Activated CD4-positive, alpha-beta T cell treated with anti-CD3 and anti-CD28 coated beads, Interleukin-10, Interleukin-2, amounts not matched to agents 100 ng/mL and 50 ng/mL, durations not matched to agents 16 hours and 8 hours (primary cell): ENCODE data around the gene RMND1.
A peak's percentile ranks its signal among the peaks of the same experiment; 100 is the strongest.
"Not testable (repeated sequence)": the region's sequence is repeated elsewhere in the genome, so short reads cannot be mapped to it uniquely, and the experiment has no call there.

Experiments
- DNase-seq: peaks from one replicate; pipeline ENCODE4 v3.0.0-alpha.2; 2020

RMND1 gene

DNA sequence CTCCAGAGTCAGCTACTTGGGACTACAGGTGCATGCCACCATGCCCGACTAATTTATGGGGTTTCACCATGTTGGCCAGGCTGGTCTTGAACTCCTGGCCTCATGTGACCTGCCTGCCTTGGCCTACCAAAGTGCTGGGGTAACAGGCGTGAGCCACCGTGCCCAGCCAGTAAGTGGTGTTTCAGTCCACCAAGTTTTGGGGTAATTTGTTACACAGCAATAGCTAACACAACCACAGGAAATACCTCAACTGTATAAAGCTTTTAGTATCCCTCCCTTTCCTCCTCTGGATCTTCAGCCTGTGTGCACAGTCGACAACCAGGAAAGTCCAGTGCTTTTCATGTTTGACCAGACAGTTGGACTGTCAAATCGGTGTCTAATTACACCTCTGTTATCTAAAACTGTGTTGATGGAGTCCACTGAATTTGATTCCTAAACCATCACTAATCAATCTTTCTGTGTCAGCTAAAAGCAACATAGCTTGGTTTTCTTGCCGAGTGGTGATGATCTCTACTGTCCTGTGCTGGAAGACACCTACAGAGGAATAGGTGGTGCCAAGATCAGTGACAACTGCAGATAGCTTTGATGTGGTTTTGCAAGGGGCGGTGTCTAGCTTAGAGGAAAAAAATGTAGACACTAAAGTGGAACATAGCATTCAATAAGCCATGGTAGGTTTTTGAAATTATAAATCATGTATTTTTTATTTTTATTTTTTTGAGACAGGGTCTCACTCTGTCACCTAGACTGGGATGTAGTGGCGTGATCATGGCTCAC is 38.4 kb downstream of the RMND1 start:
- peak; percentile 31 for DNase-seq

DNA sequence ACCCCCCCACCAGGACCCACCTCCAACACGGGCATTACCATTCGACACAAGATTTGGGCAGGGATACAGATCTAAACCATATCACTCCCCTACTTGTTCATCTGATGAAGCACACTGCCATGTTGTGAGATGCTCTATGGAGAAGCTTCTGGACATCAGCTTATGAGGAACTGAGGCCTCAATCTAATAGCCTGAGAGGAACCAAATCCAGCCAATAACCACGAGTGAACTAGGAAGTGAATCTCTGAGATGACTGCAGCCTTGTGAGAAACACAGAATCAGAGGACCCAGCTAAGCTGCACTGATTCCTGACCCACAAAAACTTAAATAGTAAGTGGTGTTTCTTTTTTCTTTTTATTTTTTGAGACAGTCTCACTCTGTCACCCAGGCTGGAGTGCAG is 39.0 kb downstream of the RMND1 start:
- DNase-seq = no peak

DNA sequence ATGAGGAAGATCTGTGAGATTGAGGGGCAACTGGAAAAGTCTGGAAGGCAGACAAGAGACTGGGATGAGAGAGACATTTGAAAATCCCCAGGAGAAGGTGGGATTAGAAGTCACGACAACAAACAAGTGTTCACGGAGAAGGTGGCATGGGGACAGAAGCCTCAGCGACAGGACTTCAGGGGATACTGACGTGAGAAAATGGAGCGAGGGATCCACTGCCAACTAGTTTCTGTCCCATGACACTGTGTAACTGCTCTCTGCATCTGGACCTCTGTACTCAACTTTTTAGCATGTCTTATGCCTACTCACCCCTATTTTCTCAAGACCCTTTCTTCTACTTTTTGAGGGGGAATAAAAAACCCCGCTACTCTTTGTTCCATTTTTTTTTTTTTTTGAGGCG is 42.2 kb downstream of the RMND1 start:
- DNase-seq = no peak

DNA sequence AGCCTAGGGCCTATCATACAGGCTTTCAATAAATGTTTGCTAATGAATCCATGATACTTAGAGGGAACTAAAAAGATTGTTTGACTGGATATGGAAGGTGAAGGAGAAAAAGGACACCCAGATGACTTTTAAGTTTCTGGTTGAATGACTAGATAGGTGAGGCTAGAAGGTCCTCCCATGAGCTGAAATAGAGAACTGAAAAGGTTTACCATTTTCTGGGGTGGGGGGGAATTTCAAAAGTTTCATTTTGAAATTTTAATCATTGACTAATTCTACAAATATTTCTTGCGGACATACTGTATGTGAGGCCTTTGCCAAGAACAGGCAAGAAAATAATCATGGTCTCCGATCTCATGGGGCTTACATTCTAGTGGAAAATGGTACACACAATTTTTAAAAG is 42.7 kb downstream of the RMND1 start:
- DNase-seq = no peak

DNA sequence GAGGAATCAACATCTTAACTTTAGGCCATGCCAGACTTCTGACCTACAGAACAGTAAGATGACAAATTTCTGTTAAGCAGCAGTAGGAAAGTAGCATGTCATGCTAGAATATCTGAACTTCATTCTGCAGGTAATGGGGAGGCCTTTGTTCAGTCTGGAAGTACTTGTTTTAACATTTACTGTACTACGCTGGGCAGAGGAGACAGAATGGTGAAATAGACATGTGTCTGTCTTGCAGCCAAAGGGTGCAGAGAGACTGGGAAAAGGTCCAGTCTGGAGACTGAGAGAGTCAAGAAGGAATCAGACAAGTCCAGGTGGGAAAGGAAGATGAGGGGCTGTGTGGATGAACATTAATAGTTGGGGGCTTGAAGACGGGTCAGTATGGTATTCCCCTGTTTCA is 43.1 kb downstream of the RMND1 start:
- no peak for DNase-seq

DNA sequence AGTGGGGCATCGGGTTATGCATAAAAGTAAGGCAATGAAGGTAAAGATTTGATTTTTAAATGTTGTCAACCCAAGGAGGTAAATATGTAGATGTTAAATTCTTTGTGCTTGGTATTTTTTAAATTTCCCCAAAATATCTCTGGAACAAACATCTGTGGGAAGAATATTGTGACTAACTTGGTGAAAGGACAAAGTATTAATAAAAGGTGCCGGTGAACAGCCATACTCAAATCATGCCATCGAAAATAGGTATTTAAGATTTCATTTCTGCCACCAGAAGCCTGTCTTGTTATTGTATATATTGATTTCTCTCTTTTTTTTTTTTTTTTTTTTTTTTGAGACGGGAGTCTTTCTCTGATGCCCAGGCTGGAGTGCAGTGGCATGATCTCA is 48.0 kb downstream of the RMND1 start:
- no peak for DNase-seq

DNA sequence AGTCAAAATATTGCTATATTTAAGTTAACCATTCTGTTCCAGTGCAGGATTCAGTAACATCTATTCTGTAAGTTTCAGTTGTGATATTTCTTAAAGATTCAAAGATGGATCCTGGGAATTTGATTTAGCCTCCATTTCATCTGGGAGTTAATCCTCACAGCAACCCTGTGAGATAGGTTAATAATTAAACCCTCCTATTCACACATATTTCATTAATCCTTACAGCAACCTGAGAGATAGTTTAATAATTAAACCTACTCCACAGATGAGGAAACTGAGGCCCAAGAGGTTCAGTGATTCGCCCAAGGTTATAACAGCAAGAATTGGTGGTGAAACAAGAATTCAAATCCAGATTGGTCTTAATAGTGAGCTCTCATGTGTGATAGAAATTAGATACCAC is 49.7 kb downstream of the RMND1 start:
- DNase-seq = no peak

DNA sequence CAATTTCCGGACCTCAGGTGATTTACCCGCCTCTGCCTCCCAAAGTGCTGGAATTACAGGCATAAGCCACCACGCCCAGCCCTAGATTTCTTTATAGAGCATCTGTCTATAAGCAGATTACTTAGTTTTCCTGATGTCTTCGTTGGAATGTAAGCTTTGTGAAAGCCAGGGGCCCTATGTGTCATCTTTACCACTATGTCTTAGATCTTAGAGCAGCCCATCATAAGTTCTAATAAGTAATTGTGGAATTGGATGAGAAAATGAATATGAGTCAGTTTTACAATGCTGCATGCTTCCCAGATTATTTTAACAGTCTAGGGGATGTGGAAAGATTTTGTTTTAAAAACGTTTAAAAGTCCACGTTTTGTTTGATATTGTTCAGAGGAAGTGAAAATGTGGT is 51.5 kb downstream of the RMND1 start:
- DNase-seq = no peak

DNA sequence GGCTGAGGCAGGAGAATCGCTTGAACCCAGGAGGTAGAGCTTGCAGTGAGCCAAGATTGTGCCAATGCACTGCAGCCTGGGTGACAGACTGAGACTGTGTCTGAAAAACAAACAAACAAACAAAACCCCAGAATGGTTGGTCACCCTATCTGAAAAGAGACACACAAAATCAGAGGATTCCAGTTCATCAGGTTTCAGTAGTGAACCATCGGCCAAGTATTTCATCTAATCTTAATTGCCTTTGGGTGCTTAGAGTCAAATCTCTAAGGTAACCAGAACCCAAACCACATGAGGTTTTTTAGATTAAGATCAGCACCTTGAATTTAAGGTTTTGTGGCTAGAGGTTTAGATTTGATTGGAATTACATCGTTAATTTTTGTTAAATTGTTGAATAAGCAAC is 52.2 kb downstream of the RMND1 start:
- DNase-seq = peak; percentile 30

DNA sequence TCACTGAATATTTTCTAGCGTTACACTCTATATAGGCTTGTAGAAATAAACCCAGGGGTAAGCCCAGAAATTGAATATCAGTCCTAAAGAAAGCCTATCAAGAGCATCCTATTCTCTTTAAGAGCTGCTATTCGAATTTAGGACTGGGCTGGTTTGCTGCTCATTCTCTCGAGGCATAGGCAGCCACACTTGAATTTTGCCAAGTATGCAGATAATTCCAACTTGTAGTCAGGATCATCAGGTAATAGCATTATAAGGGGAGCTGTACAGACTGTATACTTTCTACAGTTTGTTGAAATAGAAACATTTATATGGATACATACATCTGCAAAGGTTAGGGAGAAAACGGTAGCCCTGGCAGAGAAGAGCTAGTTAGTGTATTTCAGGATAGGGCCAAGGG is 58.5 kb downstream of the RMND1 start:
- no peak for DNase-seq

DNA sequence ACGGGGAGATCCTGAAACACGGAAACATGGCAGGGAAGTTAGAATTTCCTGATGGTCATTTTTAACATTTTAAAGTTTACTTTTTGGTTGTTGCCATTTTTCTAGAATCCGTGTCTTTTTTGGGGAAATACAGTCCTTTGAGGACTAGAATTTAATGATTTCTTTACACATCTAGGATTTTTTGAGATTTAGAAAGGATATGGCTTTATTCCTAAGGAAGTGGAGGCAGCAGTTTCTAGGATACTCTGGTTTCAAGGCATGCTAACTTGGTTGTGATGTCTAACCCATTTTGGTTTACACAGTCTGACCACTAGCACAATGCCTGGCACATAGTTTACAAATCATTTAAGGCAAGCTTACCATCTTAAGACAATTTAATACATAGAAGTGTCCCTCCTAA is 59.5 kb downstream of the RMND1 start:
- DNase-seq = no peak

DNA sequence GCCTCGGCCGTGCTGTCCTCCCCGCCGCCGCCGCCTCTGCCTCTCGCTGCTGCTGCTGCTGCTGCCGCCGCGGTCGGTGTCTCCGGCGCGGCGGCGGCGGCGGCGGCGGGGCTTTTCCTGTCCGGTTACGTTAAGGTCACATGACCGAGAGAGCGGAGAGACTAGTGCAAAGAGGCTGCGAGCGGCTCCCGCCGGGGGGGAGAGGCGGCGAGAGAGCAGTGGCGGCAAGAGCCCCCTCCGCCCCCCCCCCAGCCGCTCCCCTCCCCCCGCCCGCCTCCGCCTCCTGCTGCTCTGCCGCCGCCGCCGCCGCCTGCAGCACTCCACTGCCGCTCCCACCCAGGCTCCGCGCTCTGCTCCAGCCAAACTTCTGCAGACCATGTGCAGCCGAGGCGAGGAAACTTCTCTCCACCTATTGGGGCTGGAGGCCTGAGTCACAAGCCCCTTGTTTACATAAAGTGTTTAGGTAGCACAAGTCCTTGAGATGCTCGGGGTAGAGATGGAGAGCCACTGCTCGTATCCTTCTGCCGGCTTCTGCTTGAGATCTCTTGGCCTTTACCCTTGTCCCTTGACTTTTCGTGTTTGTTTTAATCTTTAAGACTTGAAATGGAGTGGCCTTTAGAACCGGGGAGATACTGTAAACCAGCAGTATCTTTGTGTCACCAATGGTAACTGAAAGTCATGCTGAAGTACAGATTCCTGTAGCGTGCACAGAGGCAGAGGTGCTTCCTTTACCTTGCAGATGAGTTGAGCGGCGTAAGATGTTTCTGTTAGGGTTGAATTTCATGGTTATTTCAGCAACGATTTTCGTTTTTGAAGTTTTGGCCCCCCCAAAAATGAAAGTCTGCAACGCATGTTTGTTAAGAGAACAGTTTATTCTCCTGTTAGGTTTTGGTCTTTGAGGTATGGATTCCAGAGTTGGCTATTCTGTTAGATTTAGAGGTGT is 60.2 kb downstream of the RMND1 start, which contains the start of gene ZBTB2:
TSS of gene ZBTB2 (minus strand) at position 89 of the 943 bp plus-strand sequence. CDS start 17,922 bp downstream, outside the sequence.
- peak; percentile 75 for DNase-seq

DNA sequence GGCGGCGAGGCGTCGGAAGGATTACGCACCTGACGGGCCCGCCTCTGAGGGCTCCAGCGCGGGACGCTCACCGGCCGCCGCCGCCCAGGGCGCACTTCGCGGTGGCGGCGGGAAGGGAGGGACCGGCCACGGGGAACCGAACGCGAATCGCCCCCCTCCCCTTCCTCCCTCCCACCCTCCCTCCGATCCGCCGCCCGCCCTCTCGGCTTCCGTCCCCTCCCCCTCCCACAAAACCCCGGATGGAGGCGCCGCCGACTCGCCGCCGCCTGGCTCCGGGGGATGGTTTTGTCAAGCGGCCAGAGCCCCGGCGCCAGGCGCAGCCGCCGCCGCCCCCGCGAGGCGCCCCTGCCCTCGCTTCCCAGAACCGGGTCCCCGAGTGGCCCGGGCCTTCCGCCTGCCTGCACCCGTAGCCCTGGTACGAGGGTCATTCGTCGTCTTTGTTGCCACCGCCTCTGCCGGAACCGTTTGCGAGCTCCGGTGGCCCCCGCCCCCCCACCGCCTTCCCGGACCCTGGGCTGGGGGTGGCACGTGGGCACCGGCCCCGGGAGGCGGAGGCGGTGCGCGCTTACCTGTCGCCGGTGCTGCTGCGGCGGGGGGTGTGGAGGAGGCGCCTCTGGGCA is 61.0 kb downstream of the RMND1 start:
- peak; percentile 81 for DNase-seq

DNA sequence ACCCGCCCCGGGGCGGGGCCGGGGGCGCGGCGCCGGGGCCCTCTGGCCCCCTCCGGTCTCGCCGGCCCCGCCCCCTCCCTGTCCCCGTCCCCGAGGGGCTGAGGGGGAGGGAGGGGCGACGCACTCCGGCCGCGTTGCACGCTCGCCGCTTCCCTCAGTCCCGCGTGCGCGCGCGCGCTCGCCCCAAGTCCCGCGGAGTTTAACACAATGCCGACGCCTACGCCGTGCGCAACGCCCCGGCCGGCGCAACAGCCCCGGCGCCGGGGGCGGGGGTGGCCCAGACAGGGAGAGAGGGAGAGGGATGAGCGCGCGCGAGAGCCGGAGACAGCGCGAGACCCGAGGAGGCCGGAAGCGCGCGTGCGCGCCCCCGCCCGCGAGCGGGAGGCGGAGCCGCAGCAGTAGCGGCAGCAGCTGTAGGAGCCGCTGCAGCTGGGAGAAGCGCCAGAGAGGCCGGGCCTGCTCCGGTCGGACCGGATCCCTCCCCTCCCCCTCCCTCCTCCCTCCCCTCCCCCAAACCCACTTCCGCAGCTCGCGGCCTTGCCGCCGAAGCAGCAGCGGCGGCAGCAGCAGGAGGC is 61.6 kb downstream of the RMND1 start:
- DNase-seq = peak; percentile 99

DNA sequence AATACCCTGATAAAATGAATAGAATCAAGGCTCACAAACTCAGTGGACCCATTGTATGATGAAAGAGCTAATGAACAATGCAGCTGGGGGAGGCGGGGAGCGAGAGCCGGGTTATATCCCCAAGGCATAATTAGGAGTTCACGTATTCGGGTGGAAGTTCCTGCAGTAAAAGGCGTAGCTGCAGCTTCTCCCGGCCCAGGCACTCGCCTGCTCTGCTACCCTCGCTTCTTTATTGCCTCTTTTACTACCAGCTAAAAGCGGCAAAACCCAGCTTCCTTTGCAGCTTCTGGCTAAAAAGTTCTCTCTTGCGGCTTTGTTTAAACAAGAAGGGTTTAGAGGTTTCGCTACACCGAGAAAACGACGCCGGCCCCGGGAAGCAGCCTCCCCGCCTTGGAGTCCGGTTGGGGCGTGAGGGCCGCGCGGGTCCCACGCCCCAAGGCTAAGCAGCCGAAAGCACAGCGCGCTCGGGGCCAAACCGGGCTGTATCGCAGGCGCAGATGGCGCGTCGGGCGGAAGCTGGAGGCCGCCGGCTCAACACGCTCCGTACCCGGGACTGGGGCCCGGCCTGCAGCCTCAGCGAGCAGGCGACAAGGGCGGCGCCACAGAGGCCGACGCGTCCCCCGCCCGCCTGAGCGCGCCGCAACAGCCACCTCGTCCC is 62.2 kb downstream of the RMND1 start:
- DNase-seq = peak; percentile 51

DNA sequence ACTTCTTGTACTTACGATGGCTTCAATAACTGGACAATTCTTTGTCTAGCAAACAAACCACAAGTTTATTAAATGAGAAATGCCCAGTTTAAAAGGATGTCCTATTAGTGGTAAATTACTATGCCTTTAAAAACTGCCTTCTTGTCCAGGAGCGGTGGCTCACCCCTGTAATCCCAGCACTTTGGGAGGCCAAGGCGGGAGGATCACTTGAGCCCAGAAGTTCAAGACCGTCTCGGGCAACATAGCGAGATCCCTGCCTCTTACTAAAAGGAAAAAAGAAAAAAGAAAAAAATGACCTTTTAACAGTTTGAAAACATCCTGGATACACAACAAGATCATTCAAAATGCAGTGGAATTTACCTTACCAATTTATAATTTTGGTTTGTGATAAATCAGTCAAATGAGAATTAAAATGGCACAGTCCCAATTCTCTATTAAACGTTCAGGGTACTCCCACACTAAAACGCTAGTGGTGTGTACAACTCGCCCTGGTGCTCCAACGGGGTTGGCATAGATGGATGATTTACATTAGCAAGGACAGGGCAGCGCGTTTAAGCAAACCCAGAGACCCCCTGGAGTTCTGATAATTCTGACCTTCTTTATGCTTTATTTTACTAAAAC is 62.8 kb downstream of the RMND1 start:
- no peak for DNase-seq

DNA sequence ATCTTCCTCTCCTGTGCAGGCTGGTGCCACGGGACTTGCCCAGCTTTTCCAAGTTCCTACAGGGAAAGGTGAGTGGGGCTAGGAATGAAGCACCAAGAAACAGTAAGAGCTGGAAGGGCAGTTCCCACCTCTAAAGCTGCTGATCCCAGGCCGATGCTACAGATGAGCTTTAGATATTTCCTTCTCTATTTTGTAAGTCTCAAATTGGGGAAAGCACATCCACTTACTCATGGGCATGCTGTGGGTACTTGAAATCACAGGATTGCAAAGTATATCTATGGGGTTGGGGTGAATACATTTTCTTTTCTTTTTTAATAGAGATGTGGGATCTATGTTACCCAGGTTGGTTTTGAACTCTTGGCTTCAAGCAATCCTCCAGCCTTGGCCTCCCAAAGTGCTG is 63.7 kb downstream of the RMND1 start:
- no peak for DNase-seq

DNA sequence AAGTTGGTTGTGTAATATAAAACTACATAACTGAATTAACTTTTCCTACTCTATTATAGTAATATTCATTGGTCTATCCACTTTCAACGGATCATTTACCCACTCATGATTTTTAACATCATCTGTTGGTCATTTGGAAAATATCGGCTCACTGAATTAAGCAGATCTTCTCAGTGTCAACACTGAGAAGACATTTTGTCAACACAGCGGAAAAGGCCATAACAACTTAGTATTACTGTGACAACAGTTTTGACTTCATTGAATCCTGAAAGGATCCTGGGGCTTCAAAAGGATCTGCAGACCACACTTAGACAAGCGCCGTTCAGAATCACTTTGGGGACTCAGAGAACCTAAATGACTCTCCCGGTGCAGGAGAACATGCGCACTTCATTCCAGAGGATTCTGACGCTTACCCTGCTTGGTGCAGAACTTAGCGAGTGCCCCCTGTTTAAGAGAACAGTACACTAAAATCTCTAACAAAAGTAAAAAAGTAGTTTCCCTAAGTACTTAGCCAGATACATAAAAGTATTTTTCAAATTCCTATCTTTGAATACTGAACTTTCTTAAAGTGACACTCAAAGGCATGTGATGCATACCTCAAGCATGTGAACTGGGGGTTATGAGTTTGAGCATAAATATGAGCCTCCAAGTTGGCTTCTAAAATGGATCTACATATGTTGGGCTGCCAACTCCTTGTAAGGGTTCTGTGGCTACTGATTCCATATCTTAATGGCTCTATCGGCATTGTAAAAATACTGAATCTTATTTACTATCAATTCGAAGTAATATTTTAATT is 64.6 kb downstream of the RMND1 start:
- no peak for DNase-seq

DNA sequence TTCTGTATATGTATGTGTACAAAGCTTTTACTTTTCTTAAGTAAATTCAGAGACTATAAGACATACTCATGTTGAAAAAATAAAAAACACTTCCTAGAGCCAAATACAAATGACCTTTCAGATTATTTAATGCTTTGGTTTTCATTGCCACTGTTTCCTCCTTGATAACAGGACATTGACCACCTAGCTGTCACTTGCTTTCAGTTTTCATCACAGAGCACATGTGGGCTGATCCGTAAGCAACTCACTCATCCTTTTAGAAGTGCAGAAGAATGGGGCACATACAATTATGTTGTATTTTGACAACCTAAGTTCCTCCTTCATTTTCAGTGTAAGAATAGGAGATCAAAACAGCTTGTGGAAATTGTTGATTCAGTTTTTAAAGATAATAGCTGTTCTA is 66.7 kb downstream of the RMND1 start:
- peak; percentile 57 for DNase-seq

DNA sequence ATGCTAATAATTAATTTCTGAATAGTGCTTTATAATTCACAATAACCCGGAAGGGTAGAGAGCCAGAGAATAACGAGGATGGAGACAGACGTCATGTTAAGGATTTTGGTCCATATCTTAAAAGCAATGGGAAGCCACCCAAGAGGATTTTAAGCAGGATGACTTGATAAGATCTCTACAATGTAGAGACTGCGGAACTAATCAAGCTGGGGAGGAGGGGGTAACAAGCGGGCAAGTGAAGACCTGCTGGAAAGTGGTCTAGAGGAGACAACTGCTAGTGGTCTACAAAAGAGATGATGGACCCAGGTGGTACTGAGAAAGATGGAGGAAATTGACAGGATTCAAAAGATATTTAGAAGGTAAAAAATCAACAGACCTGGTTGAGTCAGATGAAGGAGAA is 67.8 kb downstream of the RMND1 start:
- no peak for DNase-seq

DNA sequence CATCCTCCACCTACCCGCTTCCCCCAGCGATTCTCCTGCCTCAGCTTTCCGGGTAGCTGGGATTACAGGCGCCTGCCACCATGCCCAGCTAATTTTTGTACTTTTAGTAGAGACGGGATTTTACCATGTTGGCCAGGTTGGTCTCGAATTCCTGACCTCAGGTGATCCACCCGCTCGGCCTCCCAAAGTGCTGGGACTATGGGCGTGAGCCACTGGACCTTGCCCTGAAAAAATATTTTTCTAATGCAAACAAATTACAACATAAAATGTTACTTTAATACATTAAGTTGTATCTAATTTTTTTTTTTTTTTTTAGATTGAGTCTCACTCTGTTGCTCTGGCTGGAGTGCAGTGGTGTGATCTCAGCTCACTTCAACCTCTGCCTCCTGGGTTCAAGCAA is 69.3 kb downstream of the RMND1 start:
- DNase-seq = not testable (repeated sequence)
